ENCODE measurements around the gene YPEL1. TPM values are rescaled to one million over a fixed set of nuclear protein-coding genes. Genes with fewer than 3 reads are reported as not detected.

Gene YPEL1
- total RNA-seq, 1 experiment from 2014 or later = 3.1 TPM

GRCh38 chr22:21755851-21756284 lies 20.3 kb upstream of the YPEL1 start:
- no TSS peak for BruUV-seq (replicated peaks)
- Histone ChIP-seq H3K36me3 (ENCODE audit: control insufficient read depth in 1 of 2, insufficient read depth in 2 of 2, low read length in 2 of 2) (peaks cover 3 to 4% of the 10 kb centered on the region in 2 experiments; a peak in 2 of 4 replicates), H3K27ac (ENCODE audit: low read depth, low read length) (no peak overlapping the region), H3K27me3 (ENCODE audit: insufficient read depth, low read length) (no peaks in the 10 kb centered on the region), H3K9me2 (ENCODE audit: insufficient read depth) (no peaks in the 10 kb centered on the region), H4K20me1 (ENCODE audit: insufficient read depth) (no peaks in the 10 kb centered on the region), H3K4me2 (ENCODE audit: low read length) (no peak overlapping the region), H3K79me2 (ENCODE audit: insufficient read depth, low read length) (no peaks in the 10 kb centered on the region), H3K9me3 (ENCODE audit: control insufficient read depth in 1 of 2, insufficient read depth in 1 of 2, low read depth in 1 of 2, low read length in 2 of 2) (no peaks in the 10 kb centered on the region), H3K4me1 (ENCODE audit: control insufficient read depth in 1 of 2, insufficient read depth in 2 of 2, low read length in 2 of 2) (no peaks in the 10 kb centered on the region), H3K9ac (ENCODE audit: low read length) (no peak overlapping the region), H3K4me3 (replicated peaks in 1 of 2; ENCODE audit: low read depth in 1 of 2, low read length in 2 of 2) (no peak overlapping the region), H2AFZ (ENCODE audit: low read depth, low read length, poor library complexity, severe bottlenecking) (no peak overlapping the region)
- CTCF ChIA-PET = no interaction called here
- POLR2A ChIA-PET = no interaction called here
- ATAC-seq = no peak
- RAD21 ChIA-PET (ENCODE audit: low non-redundant PET in 1 of 2, low total read pairs in 2 of 2, uncharacterized antibody in 2 of 2, unreplicated experiment in 2 of 2) = no interaction called here
- intact Hi-C loops (cut with micrococcal nuclease) = no loop called here
- TF ChIP-seq SP1 (IDR thresholded peaks at IDR 0.05; ENCODE audit: low read depth) (no peak), RAD21 (IDR thresholded peaks at IDR 0.05; ENCODE audit: low read depth) (no peak), POLR2A (IDR thresholded peaks at IDR 0.05; ENCODE audit: borderline replicate concordance, extremely low read depth, insufficient read depth, insufficient read length) (no peak), ZBTB33 (IDR thresholded peaks at IDR 0.05; ENCODE audit: extremely low read depth, insufficient replicate concordance, low read length) (no peak), MAX (IDR thresholded peaks at IDR 0.05) (no peak), EZH2 (IDR thresholded peaks at IDR 0.05) (no peak), EGR1 (IDR thresholded peaks at IDR 0.05; ENCODE audit: low read depth) (no peak)
- DNase-seq (ENCODE audit: low read depth, low spot score) = no peak

- DNase-seq (ENCODE audit: low read depth, low spot score) (no peak), ATAC-seq (no peak)
- Histone ChIP-seq H2AFZ (ENCODE audit: low read depth, low read length, poor library complexity, severe bottlenecking) (no peak overlapping the region), H3K9ac (ENCODE audit: low read length) (no peak overlapping the region), H3K9me3 (ENCODE audit: control insufficient read depth in 1 of 2, insufficient read depth in 1 of 2, low read depth in 1 of 2, low read length in 2 of 2) (no peaks in the 10 kb centered on the region), H3K4me3 (replicated peaks in 1 of 2; ENCODE audit: low read depth in 1 of 2, low read length in 2 of 2) (no peak overlapping the region), H3K27ac (ENCODE audit: low read depth, low read length) (no peak overlapping the region), H3K4me2 (ENCODE audit: low read length) (no peak overlapping the region), H4K20me1 (ENCODE audit: insufficient read depth) (no peaks in the 10 kb centered on the region), H3K79me2 (ENCODE audit: insufficient read depth, low read length) (no peaks in the 10 kb centered on the region), H3K36me3 (ENCODE audit: control insufficient read depth in 1 of 2, insufficient read depth in 2 of 2, low read length in 2 of 2) (peaks cover 0 to 3% of the 10 kb centered on the region in 2 experiments; a peak in 2 of 4 replicates), H3K27me3 (ENCODE audit: insufficient read depth, low read length) (no peaks in the 10 kb centered on the region), H3K9me2 (ENCODE audit: insufficient read depth) (no peaks in the 10 kb centered on the region), H3K4me1 (ENCODE audit: control insufficient read depth in 1 of 2, insufficient read depth in 2 of 2, low read length in 2 of 2) (no peaks in the 10 kb centered on the region)
- ChIA-PET CTCF (no interaction called here), POLR2A (no interaction called here), RAD21 (ENCODE audit: low non-redundant PET in 1 of 2, low total read pairs in 2 of 2, uncharacterized antibody in 2 of 2, unreplicated experiment in 2 of 2) (no interaction called here)
- no TSS peak for BruUV-seq (replicated peaks)
- intact Hi-C loops (cut with micrococcal nuclease) = no loop called here
- no peak for TF ChIP-seq SP1 (IDR thresholded peaks at IDR 0.05; ENCODE audit: low read depth)
- TF ChIP-seq CEBPB (IDR thresholded peaks at IDR 0.05; ENCODE audit: low read depth) = no peak
- TF ChIP-seq EZH2 (IDR thresholded peaks at IDR 0.05) = no peak
- no peak for TF ChIP-seq POLR2A (IDR thresholded peaks at IDR 0.05; ENCODE audit: borderline replicate concordance, extremely low read depth, insufficient read depth, insufficient read length)
- TF ChIP-seq FOSL1 (IDR thresholded peaks at IDR 0.05; ENCODE audit: low read depth) = no peak
- TF ChIP-seq ELF1 (IDR thresholded peaks at IDR 0.05; ENCODE audit: borderline replicate concordance, low read depth) = no peak
- no peak for TF ChIP-seq YY1 (IDR thresholded peaks at IDR 0.05; ENCODE audit: extremely low read depth, insufficient replicate concordance, low read depth, low read length)
- no peak for TF ChIP-seq EZH2phosphoT487 (IDR thresholded peaks at IDR 0.05; ENCODE audit: borderline replicate concordance)
- no peak for TF ChIP-seq TCF7L2 (IDR thresholded peaks at IDR 0.05; ENCODE audit: borderline replicate concordance, extremely low read depth, insufficient read depth, insufficient read length)
- TF ChIP-seq JUND (IDR thresholded peaks at IDR 0.05) = no peak
- no peak for TF ChIP-seq SIN3A (IDR thresholded peaks at IDR 0.05; ENCODE audit: low read depth)
- TF ChIP-seq POLR2AphosphoS5 (IDR thresholded peaks at IDR 0.05; ENCODE audit: low read depth, low read length) = no peak
- no peak for TF ChIP-seq ZFX (IDR thresholded peaks at IDR 0.05)
- TF ChIP-seq MAX (IDR thresholded peaks at IDR 0.05) = no peak
Measured at GRCh38 chr22:21754523-21754922, 18.9 kb upstream of the YPEL1 start.
